Muscle layer of colon (tissue), 2 donors: ENCODE measurements around the gene SPECC1L.

Experiments
- H3K27ac ChIP-seq: one replicate; pipeline ENCODE4 v1.7.0; 2013; ENCODE audit warnings: low read depth, mild to moderate bottlenecking, low read length, moderate library complexity
- H3K27me3 ChIP-seq, 2 donors: one replicate each; pipeline ENCODE4 v1.7.0; 2013; ENCODE audit warnings: low read length in 2 of 2, mild to moderate bottlenecking in 2 of 2; ENCODE audit not compliant: insufficient read depth in 2 of 2, control insufficient read depth in 1 of 2
- H3K36me3 ChIP-seq: one replicate; pipeline ENCODE4 v1.7.0; 2013; ENCODE audit warnings: mild to moderate bottlenecking, low read length; ENCODE audit not compliant: insufficient read depth
- H3K4me1 ChIP-seq: one replicate; pipeline ENCODE4 v1.7.0; 2013; ENCODE audit warnings: mild to moderate bottlenecking, low read length; ENCODE audit not compliant: insufficient read depth
- H3K4me3 ChIP-seq, 2 donors: one replicate each; pipeline ENCODE4 v1.7.0; 2013; ENCODE audit warnings: low read length in 2 of 2, low read depth in 1 of 2, mild to moderate bottlenecking in 1 of 2, moderate library complexity in 1 of 2
- H3K9ac ChIP-seq: one replicate; pipeline ENCODE4 v1.7.0; 2013; ENCODE audit warnings: low read length
- H3K9me3 ChIP-seq: one replicate; pipeline ENCODE4 v1.7.0; 2013; ENCODE audit warnings: mild to moderate bottlenecking, low read length
- donor health status: abdominal sarcoma.
- donor health status: Adenocarcinoma of cecum.

SPECC1L gene

GRCh38 chr22:24420977-24421343, 150.3 kb downstream of the SPECC1L start:
- Histone ChIP-seq H3K9me3 (no peaks in the 10 kb centered on the region), H3K4me1 (no peaks in the 10 kb centered on the region), H3K4me3 (no peak overlapping the region), H3K36me3 (peaks cover 2% of the 10 kb centered on the region), H3K9ac (no peak overlapping the region), H3K27me3 (peaks cover 0 to 31% of the 10 kb centered on the region in 2 donors), H3K27ac (no peak overlapping the region)

GRCh38 chr22:24421428-24421931, 150.8 kb downstream of the SPECC1L start:
- Histone ChIP-seq H3K36me3 (no peaks in the 10 kb centered on the region), H3K9me3 (no peaks in the 10 kb centered on the region), H3K4me3 (no peak overlapping the region), H3K4me1 (no peaks in the 10 kb centered on the region), H3K27ac (no peak overlapping the region), H3K27me3 (peaks cover 0 to 31% of the 10 kb centered on the region in 2 donors), H3K9ac (no peak overlapping the region)

- H3K4me1 ChIP-seq: no peaks in the 10 kb centered on the region
- H3K27me3 ChIP-seq: peaks cover 0 to 31% of the 10 kb centered on the region in 2 donors
- no peak overlapping the region for H3K27ac ChIP-seq
- H3K36me3 ChIP-seq: no peaks in the 10 kb centered on the region
- H3K4me3 ChIP-seq: no peak overlapping the region
- H3K9me3 ChIP-seq: no peaks in the 10 kb centered on the region
- H3K9ac ChIP-seq: no peak overlapping the region
These were observed 151.6 kb downstream of the SPECC1L start for GRCh38 chr22:24422102-24422665.

DNA sequence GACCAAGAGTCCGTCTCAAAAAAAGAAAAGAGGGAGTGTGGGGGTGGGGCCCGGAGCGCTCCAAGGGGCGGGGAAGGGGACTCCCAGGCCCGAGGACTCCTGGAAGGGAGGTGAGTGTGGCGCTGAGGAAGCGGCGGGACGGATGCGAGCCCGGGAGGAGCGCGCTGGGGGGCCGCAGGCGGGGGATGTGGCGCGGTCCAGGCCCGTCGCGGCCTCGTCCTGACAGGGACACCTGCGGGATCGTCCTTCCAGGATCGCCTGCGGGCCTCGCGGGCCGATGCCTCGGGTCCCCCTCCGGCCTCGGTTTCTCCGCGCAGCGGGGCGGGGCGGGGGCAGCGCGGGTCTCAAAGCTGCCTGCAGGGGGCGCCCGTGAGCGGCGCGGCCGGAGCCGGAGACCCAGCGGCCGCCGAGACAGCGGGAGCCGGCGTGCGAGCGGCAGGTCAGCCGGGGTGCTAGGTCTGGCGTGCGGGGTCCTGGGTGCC, 152.9 kb downstream of the SPECC1L start:
- Histone ChIP-seq H3K36me3 (no peaks in the 10 kb centered on the region), H3K27ac (no peak overlapping the region), H3K9me3 (no peaks in the 10 kb centered on the region), H3K27me3 (peaks cover 0 to 31% of the 10 kb centered on the region in 2 donors), H3K4me1 (no peaks in the 10 kb centered on the region), H3K4me3 (peak overlapping the region in 1 of 2 donors; percentile 61), H3K9ac (no peak overlapping the region)

DNA sequence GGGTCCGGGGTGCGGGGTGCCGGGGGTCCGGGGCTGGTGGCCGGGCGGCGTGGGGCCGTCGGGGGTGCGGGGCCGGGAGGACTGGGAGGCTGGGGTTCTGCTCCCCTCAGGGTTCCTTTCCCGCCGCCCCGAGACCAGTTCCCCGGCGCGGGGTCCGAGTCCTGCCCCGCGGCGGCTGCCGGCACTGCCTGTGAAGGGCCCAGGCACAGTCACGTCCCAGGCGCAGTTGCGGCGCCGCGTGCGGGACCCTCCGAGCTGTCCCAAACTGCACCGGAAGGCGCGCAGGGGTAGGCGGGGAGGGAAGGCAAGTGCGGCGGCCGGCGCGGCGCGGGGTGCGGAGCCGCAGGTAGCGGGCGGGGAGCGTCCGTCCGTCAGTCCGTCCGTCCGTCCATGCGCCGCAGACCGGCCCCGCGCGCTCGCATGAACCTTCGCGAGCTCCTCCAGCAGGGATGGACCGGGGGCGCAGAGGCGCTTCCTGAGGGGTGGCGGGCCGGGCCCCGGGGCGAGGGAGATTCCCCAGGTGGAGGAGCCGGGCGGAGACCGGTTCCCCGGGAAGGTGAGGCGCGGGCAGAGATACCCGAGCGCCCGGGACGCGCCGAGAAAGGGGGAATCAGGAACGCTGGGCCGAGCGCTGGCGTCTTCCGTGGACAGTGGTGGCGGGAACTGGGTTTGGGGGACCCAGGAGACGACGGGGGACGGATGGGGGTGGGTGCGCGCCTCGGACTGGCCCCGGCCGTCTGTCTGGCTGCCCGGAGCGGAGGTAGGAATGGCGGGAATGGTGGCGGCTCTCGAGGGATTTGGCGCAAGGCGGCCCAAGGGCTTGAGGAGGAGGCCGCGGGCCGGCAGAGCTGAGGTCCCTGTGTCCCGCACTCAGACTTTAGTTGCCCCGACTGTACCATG, 153.6 kb downstream of the SPECC1L start:
- no peaks in the 10 kb centered on the region for H3K36me3 ChIP-seq
- no peaks in the 10 kb centered on the region for H3K9me3 ChIP-seq
- no peaks in the 10 kb centered on the region for H3K4me1 ChIP-seq
- no peak overlapping the region for H3K27ac ChIP-seq
- peaks cover 0 to 31% of the 10 kb centered on the region in 2 donors for H3K27me3 ChIP-seq
- H3K9ac ChIP-seq: no peak overlapping the region
- H3K4me3 ChIP-seq: peak overlapping the region in 1 of 2 donors; percentile 61

- no peak overlapping the region for H3K27ac ChIP-seq
- H3K9ac ChIP-seq: no peak overlapping the region
- no peak overlapping the region for H3K4me3 ChIP-seq
- no peaks in the 10 kb centered on the region for H3K9me3 ChIP-seq
- H3K4me1 ChIP-seq: peaks cover 5% of the 10 kb centered on the region
- H3K36me3 ChIP-seq: no peaks in the 10 kb centered on the region
- H3K27me3 ChIP-seq: peaks cover 0 to 31% of the 10 kb centered on the region in 2 donors
These were observed 154.5 kb downstream of the SPECC1L start for GRCh38 chr22:24424901-24425775.

DNA sequence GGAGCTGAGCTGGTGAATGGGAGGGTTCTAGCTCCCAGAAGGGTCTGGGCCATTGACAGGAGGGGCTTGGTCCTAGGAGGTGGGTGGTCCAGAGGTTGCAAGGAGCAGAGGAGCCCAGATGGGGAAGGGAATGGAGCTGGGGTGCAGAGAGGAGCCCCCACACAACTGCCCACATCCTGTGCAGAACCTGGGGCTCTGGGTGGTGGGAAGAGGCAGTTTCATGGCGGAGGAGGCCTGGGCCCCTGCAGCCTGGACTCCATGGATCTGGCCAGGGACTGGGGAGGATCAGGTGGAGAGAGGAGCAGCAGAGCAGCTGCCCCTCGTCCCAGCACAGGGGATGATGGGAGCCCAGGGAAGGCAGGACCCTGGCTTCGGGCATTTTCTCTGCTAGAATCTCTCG, 155.8 kb downstream of the SPECC1L start:
- H3K9me3 ChIP-seq: no peaks in the 10 kb centered on the region
- peaks cover 10% of the 10 kb centered on the region for H3K4me1 ChIP-seq
- H3K27ac ChIP-seq: no peak overlapping the region
- H3K4me3 ChIP-seq: no peak overlapping the region
- H3K27me3 ChIP-seq: peaks cover 0 to 25% of the 10 kb centered on the region in 2 donors
- no peak overlapping the region for H3K9ac ChIP-seq
- H3K36me3 ChIP-seq: no peaks in the 10 kb centered on the region

DNA sequence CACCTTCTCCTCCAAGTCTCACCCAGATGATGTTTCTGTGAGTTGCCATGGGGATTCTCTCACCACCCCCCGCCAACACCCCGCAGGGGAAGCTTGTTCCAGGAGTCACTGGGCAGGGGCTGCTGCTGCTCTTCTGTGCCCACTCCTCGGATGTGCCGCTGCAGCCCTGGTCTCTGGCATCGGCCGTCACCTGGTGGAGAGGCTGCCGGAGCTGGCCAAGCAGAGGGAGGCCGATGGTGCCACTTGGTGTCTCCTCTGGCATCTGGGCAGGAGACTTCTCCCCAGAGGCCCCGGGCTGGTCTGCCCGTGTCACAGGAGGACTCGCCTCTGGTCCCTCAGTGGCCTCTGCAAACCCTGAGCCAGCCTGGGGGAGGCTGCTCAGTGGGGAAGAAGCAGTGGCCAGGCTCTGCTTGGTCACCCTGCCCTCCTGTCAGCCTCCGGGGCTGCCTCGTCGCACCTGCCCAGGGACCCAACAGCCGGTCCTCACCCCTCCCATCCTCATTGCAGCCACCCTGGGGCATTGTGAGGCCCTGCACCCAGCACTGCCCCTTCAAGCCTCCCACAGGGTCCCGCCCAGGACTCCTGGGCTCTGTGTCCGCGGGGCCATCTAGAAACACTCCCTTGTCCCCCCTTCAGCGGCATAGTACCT, 156.3 kb downstream of the SPECC1L start:
- no peaks in the 10 kb centered on the region for H3K36me3 ChIP-seq
- no peaks in the 10 kb centered on the region for H3K9me3 ChIP-seq
- no peak overlapping the region for H3K27ac ChIP-seq
- H3K4me1 ChIP-seq: peaks cover 14% of the 10 kb centered on the region
- no peak overlapping the region for H3K4me3 ChIP-seq
- no peak overlapping the region for H3K9ac ChIP-seq
- peaks cover 0 to 19% of the 10 kb centered on the region in 2 donors for H3K27me3 ChIP-seq

GRCh38 chr22:24427500-24428164, 157.0 kb downstream of the SPECC1L start, which contains the start of gene ADORA2A:
Gene ADORA2A, plus strand, starts transcription at chr22:24427599. Its CDS starts 5,806 bp downstream, at chr22:24433405.
- peaks cover 0 to 13% of the 10 kb centered on the region in 2 donors for H3K27me3 ChIP-seq
- H3K9ac ChIP-seq: no peak within 1 kb of the TSS
- no peak within 1 kb of the TSS for H3K27ac ChIP-seq
- H3K36me3 ChIP-seq: no peaks in the 10 kb centered on the region
- peaks cover 21% of the 10 kb centered on the region for H3K4me1 ChIP-seq
- no peaks in the 10 kb centered on the region for H3K9me3 ChIP-seq
- no peak within 1 kb of the TSS for H3K4me3 ChIP-seq

- H3K27me3 ChIP-seq: peaks cover 0 to 12% of the 10 kb centered on the region in 2 donors
- no peak overlapping the region for H3K27ac ChIP-seq
- no peak overlapping the region for H3K4me3 ChIP-seq
- peaks cover 33% of the 10 kb centered on the region for H3K4me1 ChIP-seq
- H3K9me3 ChIP-seq: no peaks in the 10 kb centered on the region
- no peaks in the 10 kb centered on the region for H3K36me3 ChIP-seq
- no peak overlapping the region for H3K9ac ChIP-seq
These were observed 158.2 kb downstream of the SPECC1L start for GRCh38 chr22:24428751-24429410.
